Measurements from ENCODE around the gene SYCN. TPM values are rescaled to one million over a fixed set of nuclear protein-coding genes. Genes with fewer than 3 reads are reported as not detected.

The SYCN gene
- total and polyA plus RNA-seq, 9 donors = 1.2 to 2.4 TPM; not detected in 7

GRCh38 chr19:39238209-39238608, 34.1 kb upstream of the SYCN start:
- H3K27ac ChIP-seq = no peak overlapping the region
- H3K9me3 ChIP-seq = no peaks in the 10 kb centered on the region
- intact Hi-C loops (cut with DNase I) = no loop called here
- TF ChIP-seq EP300 (IDR thresholded peaks at IDR 0.05) (no peak), POLR2A (IDR thresholded peaks at IDR 0.05) (no peak), CTCF (IDR thresholded peaks at IDR 0.05) (no peak)
- no peak for DNase-seq
- no peaks in the 10 kb centered on the region for H3K27me3 ChIP-seq
- no peaks in the 10 kb centered on the region for H3K36me3 ChIP-seq
- H3K4me3 ChIP-seq = no peak overlapping the region
- 67 to 81% (median 75%) methylated on average over 6 of the region's 6 CpGs for whole genome bisulfite sequencing, 3 donors
- H3K4me1 ChIP-seq (ENCODE audit: insufficient read depth) = no peaks in the 10 kb centered on the region

GRCh38 chr19:39237200-39238184, 33.4 kb upstream of the SYCN start:
- Histone ChIP-seq H3K27me3 (no peaks in the 10 kb centered on the region), H3K36me3 (no peaks in the 10 kb centered on the region), H3K4me1 (ENCODE audit: insufficient read depth) (no peaks in the 10 kb centered on the region), H3K9me3 (no peaks in the 10 kb centered on the region), H3K27ac (no peak overlapping the region), H3K4me3 (no peak overlapping the region)
- 36 to 45% (median 44%) methylated on average over 22 of the region's 22 CpGs for WGBS, 3 donors
- TF ChIP-seq POLR2A (IDR thresholded peaks at IDR 0.05) (no peak), EP300 (IDR thresholded peaks at IDR 0.05) (no peak), CTCF (IDR thresholded peaks at IDR 0.05) (no peak)
- intact Hi-C loops (cut with DNase I) = no loop called here
- DNase-seq = no peak

GRCh38 chr19:39236527-39236926, 32.5 kb upstream of the SYCN start:
- H3K27ac ChIP-seq = no peak overlapping the region
- H3K36me3 ChIP-seq = no peaks in the 10 kb centered on the region
- TF ChIP-seq CTCF (IDR thresholded peaks at IDR 0.05) (no peak), POLR2A (IDR thresholded peaks at IDR 0.05) (no peak), EP300 (IDR thresholded peaks at IDR 0.05) (no peak)
- WGBS, 3 donors = 65 to 73% (median 68%) methylated on average over 12 of the region's 12 CpGs
- H3K27me3 ChIP-seq = no peaks in the 10 kb centered on the region
- no peaks in the 10 kb centered on the region for H3K4me1 ChIP-seq (ENCODE audit: insufficient read depth)
- DNase-seq = no peak
- H3K4me3 ChIP-seq = no peak overlapping the region
- no peaks in the 10 kb centered on the region for H3K9me3 ChIP-seq
- intact Hi-C loops (cut with DNase I) = no loop called here

- Histone ChIP-seq H3K36me3 (no peaks in the 10 kb centered on the region), H3K4me3 (no peak overlapping the region), H3K27me3 (no peaks in the 10 kb centered on the region), H3K27ac (no peak overlapping the region), H3K9me3 (no peaks in the 10 kb centered on the region), H3K4me1 (ENCODE audit: insufficient read depth) (no peaks in the 10 kb centered on the region)
- no peak for TF ChIP-seq CTCF (IDR thresholded peaks at IDR 0.05)
- no peak for DNase-seq
- 83 to 86% (median 86%) methylated on average over 5 of the region's 5 CpGs for WGBS, 3 donors
- intact Hi-C loops (cut with DNase I) = no loop called here
Measured at GRCh38 chr19:39232708-39233107, 28.6 kb upstream of the SYCN start.

All from ovary (tissue), 9 donors.